A673 (cell line): ENCODE data around the gene POLK. TPM values are rescaled to one million over a fixed set of nuclear protein-coding genes. Genes with fewer than 3 reads are reported as not detected.

Experiments used
- BruUV-seq: library from RNA; stranded (reverse); fragments of 400-500 nt; replicated peaks from 2 replicates; lab custom pipeline; 2021; lab: Mats Ljungman, UMichigan
- CTCF ChIA-PET: fragments of 300-600 bp; sonication (Branson Sonifier 250); formaldehyde crosslinking; loops from one replicate; lab custom pipeline; 2022; ENCODE audit warnings: antibody characterized with exemption; lab: Charles Lee
- POLR2A ChIA-PET: fragments of 300-600 bp; sonication (Branson Sonifier 250); formaldehyde crosslinking; loops from one replicate; lab custom pipeline; 2022; ENCODE audit warnings: antibody characterized with exemption; ENCODE audit not compliant: low non-redundant PET; lab: Charles Lee
- DNase-seq: peaks from one replicate; pipeline ENCODE4 v3.0.0-alpha.2; 2015; ENCODE audit warnings: low spot score
- H3K27ac ChIP-seq: fragments of 200-600 bp; sonication (generic); 2 replicates; pipeline ENCODE4 v1.5.1; 2016; ENCODE audit warnings: mixed run types, low read depth, mild to moderate bottlenecking, mixed read lengths, antibody characterized with exemption, low read length; ENCODE audit not compliant: poor library complexity, severe bottlenecking
- H3K27me3 ChIP-seq: fragments of 200-600 bp; sonication (generic); replicated peaks from 2 replicates; pipeline ENCODE4 v1.6.1; 2017; ENCODE audit warnings: mixed run types, low read depth, mild to moderate bottlenecking, mixed read lengths, antibody characterized with exemption, low read length; ENCODE audit not compliant: insufficient read depth, poor library complexity
- H3K36me3 ChIP-seq: fragments of 200-600 bp; sonication (generic); 2 replicates; pipeline ENCODE4 v1.6.1; 2016; ENCODE audit warnings: mixed run types, mild to moderate bottlenecking, mixed read lengths, antibody characterized with exemption, low read length; ENCODE audit not compliant: insufficient read depth, poor library complexity, severe bottlenecking
- H3K4me1 ChIP-seq: fragments of 200-600 bp; sonication (generic); 2 replicates; pipeline ENCODE4 v1.6.1; 2017; ENCODE audit warnings: mixed run types, mild to moderate bottlenecking, mixed read lengths, antibody characterized with exemption, low read length; ENCODE audit not compliant: insufficient read depth, poor library complexity, severe bottlenecking
- H3K4me3 ChIP-seq: fragments of 200-600 bp; sonication (generic); 2 replicates; pipeline ENCODE4 v1.5.1; 2016; ENCODE audit warnings: low read depth, mixed run types, mild to moderate bottlenecking, mixed read lengths, low read length; ENCODE audit not compliant: poor library complexity, severe bottlenecking
- H3K9me3 ChIP-seq: fragments of 200-600 bp; sonication (generic); 2 replicates; pipeline ENCODE4 v1.6.1; 2016; ENCODE audit warnings: mixed run types, low read depth, mild to moderate bottlenecking, mixed read lengths, antibody characterized with exemption, low read length; ENCODE audit not compliant: poor library complexity, severe bottlenecking
- CTCF ChIP-seq: fragments of 300-800, 200-600 bp; sonication (generic); conservative IDR thresholded peaks from 2 replicates; pipeline ENCODE4 v1.5.1; 2017; ENCODE audit warnings: low read depth, mild to moderate bottlenecking, antibody characterized with exemption, low read length, moderate library complexity, mixed read lengths
- EZH2 ChIP-seq: fragments of 200-600 bp; sonication (generic); IDR thresholded peaks from 2 replicates; pipeline ENCODE4 v1.6.1; 2017; ENCODE audit warnings: borderline replicate concordance, low read depth, mild to moderate bottlenecking, mixed read lengths, antibody characterized with exemption, low read length; ENCODE audit not compliant: poor library complexity, severe bottlenecking
- intact Hi-C: fragments of 100-400 bp; cut with micrococcal nuclease; formaldehyde crosslinking; loops from one replicate; pipeline ENCODE4 v1.10.0; 2022; ENCODE audit not compliant: unreplicated experiment
- total RNA-seq: library from RNA; stranded (reverse); gene quantifications from 2 replicates; pipeline ENCODE4 v1.2.3, GENCODE V29; 2021

POLK gene
- total RNA-seq, 1 experiment from 2014 or later, result 23.2 TPM

GRCh38 chr5:75617736-75618352 is 106.2 kb downstream of the POLK start:
- BruUV-seq, result no TSS peak
- Histone ChIP-seq H3K36me3 (no peaks in the 10 kb centered on the region), H3K9me3 (no peaks in the 10 kb centered on the region), H3K27ac (no peak overlapping the region), H3K4me3 (no peak overlapping the region), H3K4me1 (no peaks in the 10 kb centered on the region), H3K27me3 (no peaks in the 10 kb centered on the region)
- intact Hi-C loops, result no loop called here
- CTCF ChIA-PET, result no interaction called here
- TF ChIP-seq EZH2 (no peak), CTCF (no peak)
- no peak for DNase-seq
- POLR2A ChIA-PET, result no interaction called here

- H3K27ac ChIP-seq, result no peak overlapping the region
- H3K36me3 ChIP-seq, result no peaks in the 10 kb centered on the region
- CTCF ChIA-PET, result no interaction called here
- intact Hi-C loops, result no loop called here
- no peak for TF ChIP-seq CTCF
- TF ChIP-seq EZH2, result no peak
- no peaks in the 10 kb centered on the region for H3K27me3 ChIP-seq
- POLR2A ChIA-PET, result no interaction called here
- no peaks in the 10 kb centered on the region for H3K4me1 ChIP-seq
- H3K4me3 ChIP-seq, result no peak overlapping the region
- no TSS peak for BruUV-seq
- no peaks in the 10 kb centered on the region for H3K9me3 ChIP-seq
- no peak for DNase-seq
These were observed 108.7 kb downstream of the POLK start for GRCh38 chr5:75620184-75620959.

GRCh38 chr5:75622564-75622963 is 110.9 kb downstream of the POLK start:
- DNase-seq, result no peak
- H3K27ac ChIP-seq, result no peak overlapping the region
- ChIA-PET CTCF (interaction anchor here (0.7 kb wide), 1 partner anchor 1605 kb away, joined by 3 read pairs; no protein-coding TSS in a partner anchor), POLR2A (no interaction called here)
- no peak overlapping the region for H3K4me3 ChIP-seq
- no TSS peak for BruUV-seq
- no peaks in the 10 kb centered on the region for H3K36me3 ChIP-seq
- TF ChIP-seq CTCF (no peak), EZH2 (no peak)
- intact Hi-C loops, result no loop called here
- no peaks in the 10 kb centered on the region for H3K9me3 ChIP-seq
- no peaks in the 10 kb centered on the region for H3K27me3 ChIP-seq
- H3K4me1 ChIP-seq, result no peaks in the 10 kb centered on the region
